GM12872 (cell line): Measurements from ENCODE around the gene PSMA8.

Experiments
- TF ChIP-seq, protein P1 (sequence below): IDR thresholded peaks from 3 replicates; pipeline ENCODE4 v1.5.1; 2011; ENCODE audit warnings: low read depth, mild to moderate bottlenecking, low read length, moderate library complexity; ENCODE audit not compliant: insufficient read depth

The PSMA8 gene

DNA sequence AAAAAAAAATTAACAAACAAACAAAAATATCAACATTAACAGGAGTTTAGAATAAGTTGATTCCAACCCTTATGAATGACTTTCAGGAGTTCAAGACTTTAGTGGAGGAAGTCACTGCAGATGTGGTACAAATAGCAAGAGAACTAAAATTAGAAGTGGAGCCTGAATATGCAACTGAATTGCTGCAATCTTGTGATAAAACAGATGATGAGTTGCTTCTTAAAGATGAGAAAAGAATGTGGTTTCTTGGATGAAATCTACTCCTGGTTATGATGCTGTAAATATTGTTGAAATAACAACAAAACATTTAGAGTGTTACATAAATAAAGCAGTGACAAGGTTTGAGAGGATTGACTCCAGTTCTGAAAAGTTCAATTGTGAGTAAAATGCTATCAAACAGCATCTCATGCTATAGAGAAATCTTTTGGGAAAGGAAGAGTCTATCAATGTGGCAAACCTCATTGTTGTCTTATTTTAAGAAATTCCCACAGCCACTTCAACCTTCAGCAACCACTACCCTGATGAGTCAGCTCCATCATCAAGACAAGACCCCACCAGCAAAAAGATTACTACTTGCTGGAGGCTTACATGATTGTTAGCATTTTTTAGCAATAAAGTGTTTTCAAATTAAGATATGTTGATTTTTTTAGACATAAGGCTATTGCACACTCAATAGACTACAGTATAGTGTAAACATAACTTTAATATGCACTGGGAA, 49.9 kb downstream of the PSMA8 start:
- TF ChIP-seq, protein P1, sequence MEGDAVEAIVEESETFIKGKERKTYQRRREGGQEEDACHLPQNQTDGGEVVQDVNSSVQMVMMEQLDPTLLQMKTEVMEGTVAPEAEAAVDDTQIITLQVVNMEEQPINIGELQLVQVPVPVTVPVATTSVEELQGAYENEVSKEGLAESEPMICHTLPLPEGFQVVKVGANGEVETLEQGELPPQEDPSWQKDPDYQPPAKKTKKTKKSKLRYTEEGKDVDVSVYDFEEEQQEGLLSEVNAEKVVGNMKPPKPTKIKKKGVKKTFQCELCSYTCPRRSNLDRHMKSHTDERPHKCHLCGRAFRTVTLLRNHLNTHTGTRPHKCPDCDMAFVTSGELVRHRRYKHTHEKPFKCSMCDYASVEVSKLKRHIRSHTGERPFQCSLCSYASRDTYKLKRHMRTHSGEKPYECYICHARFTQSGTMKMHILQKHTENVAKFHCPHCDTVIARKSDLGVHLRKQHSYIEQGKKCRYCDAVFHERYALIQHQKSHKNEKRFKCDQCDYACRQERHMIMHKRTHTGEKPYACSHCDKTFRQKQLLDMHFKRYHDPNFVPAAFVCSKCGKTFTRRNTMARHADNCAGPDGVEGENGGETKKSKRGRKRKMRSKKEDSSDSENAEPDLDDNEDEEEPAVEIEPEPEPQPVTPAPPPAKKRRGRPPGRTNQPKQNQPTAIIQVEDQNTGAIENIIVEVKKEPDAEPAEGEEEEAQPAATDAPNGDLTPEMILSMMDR = no peak

DNA sequence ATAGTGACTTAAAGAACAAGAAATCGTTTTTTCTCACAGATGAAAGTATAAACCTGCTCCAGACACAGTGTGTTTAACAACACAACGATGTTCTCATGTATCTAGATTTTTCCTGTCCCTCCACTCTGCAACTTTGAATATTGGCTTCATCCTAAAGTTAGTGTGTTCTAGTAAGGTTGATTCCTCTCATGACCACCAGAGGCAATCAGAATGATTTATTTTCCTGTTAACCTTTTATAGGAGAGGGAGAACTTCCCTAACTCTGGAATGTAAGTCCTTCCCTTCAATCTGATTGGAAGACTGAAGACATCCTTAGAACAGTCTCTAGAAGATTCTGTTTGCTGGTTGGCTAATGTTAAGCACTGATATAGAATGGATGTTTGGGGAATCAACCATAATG, 51.6 kb downstream of the PSMA8 start:
- TF ChIP-seq, protein P1 = peak; percentile 33; the same call in 2 of the 3 replicates

DNA sequence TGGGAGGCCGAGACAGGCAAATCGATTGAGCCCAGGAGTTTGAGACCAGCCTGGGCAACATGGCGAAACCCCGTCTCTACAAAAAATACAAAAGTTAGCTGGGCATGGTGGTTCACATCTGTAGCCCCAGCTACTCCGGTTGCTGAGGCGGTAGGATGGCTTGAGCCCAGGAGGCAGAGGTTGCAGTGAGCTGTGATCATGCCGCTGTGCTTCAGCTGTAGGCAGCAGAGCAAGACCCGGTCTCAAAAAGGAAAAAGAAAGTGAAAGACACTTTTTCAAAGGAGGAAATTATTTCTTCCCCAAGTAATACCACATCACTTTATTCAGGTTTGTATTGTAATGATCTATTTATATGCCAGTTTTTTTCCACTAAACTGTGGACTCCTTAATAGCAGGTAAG, 56.8 kb downstream of the PSMA8 start:
- TF ChIP-seq, protein P1 = no peak

DNA sequence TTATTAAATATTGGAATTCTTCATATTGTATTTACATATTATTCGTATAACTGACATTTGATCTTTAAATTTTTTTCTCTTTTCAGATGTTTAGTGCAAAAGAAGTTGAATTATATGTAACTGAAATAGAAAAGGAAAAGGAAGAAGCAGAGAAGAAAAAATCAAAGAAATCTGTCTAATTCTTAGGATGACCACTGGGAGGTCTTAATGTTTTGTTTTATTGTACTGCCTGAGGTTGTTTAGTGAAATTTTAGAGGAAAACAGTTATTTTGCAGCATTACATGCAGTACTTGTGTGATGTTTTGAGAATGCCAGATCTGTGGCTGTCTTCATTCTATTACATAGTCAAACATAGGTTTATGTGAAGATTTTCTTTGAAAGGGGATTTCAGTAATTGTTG, 58.6 kb downstream of the PSMA8 start:
- TF ChIP-seq, protein P1 = 0 out of 3 replicates have a peak, but pooled peaks have one; percentile 14

DNA sequence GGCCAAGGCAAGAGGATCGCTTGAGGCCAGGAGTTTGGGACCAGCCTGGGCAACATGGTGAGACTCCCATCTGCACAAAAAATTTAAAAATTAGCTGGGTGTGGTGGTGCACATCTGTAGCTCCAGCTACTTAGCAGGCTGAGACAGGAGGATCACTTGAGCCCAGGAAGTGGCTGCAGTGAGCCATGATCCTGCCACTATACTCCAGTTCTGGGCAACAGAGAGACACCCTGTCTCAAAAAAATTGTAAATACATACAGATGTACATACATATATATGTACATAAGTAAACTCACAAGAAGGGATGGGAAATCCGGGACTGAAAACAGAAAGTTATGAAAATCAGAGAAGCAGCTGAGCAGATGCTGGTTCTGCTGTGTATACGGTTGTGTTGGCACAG, 62.9 kb downstream of the PSMA8 start:
- TF ChIP-seq, protein P1 = no peak

DNA sequence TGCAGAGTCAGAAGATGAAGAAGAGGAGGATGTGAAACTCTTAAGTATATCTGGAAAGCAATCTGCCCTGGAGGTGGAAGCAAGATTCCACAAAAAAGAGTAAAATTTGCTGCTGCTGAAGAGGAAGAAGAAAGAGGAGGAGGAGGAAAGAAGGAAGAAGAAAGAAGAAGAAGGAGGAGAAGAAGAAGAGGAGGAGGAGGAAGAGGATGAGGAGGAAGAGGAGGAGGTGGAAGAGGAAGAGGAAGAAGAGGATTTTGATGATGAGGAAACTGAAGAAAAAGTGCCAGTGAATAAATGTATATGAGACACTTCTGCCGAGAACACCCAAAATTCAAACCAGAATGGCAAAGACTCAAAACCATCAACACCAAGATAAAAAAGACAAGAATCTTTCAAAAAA, 71.6 kb downstream of the PSMA8 start:
- TF ChIP-seq, protein P1 = no peak

DNA sequence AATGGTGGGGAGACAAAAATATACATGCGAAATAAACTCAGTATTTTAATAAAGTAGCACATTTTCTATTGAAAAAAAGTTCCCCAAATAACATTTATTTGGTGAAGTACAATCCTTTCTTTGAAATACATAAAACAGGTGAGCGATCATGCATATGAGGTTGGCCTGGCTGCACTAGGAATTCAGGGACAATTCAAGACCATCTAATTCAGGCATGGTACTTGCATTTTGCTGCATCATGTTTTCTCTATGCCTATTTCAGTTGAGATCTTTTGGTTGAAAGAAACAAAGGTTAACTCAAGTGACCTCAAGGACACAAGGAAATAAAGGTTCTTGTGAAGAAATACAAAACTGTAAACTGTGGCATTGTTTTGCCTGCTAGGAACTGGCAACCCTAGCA, 72.8 kb downstream of the PSMA8 start:
- TF ChIP-seq, protein P1 = no peak
